Measurements from ENCODE around the gene CHD2.

Gene CHD2

DNA sequence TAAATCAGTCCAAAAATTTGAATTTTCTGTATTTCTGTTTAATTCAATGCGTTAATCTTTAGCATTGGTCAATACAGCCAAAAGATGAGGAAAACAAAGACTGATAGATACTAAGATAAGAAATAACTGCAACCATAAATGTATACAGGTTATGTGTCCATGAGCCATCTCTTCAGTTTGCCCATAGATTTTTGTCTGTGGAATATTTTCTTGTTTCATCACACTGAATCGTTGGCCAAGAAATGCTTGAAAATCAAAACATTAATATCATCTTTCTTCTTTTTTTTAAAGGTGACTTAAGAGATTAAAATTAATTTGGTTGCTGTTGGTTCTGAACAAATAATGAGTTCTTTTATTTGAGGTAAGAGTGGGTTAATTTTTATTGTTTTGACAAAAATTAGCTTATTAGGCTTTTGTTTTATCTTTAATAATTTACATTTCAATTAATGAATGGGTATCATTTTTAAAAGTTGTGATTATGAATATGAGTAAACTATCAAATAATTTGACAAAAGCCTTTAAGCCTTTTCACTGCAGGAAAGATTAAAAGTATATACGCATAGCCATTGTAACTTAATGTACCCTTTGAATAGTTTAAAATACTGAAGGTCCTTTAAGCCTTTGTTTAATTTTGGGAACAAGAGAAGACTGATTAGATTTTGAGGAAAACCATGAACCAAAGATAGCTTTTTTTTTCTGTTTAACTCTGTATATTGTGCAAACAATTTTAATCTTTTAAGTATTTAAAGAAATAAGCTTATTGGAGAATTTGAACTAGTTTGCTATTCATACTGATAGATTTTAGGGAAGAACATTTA lies 14.7 kb upstream of the CHD2 start:
- DNase-seq (ENCODE audit: low read depth): no peak

DNA sequence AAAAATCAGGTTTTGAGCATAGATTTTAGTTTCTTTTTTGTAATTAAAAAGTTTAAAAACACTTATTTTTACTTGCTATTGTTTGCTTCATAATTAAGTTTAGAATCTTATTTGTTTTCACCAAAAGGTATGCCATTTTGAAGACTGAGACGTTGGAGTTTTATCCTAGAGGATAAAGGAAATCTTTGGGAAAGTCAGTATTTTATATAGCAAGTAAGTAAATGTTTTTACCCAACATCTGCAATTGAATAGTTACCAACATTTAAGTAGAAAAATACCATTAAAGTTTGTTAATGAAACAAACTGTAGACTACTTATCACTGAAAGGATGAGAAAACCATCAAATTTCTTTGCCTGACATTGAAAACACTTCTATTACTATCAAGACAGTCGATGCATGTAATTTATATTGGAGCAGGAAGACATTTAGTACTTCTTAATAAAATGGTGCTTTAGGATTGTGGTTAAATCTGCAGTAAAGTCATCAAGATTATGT lies 14.0 kb upstream of the CHD2 start:
- DNase-seq (ENCODE audit: low read depth): no peak

GRCh38 chr15:92886815-92887214 lies 13.3 kb upstream of the CHD2 start:
- DNase-seq (ENCODE audit: low read depth): no peak

GRCh38 chr15:92887869-92888268 lies 12.3 kb upstream of the CHD2 start:
- DNase-seq (ENCODE audit: low read depth): no peak

- DNase-seq (ENCODE audit: low read depth): no peak
These were observed 10.6 kb upstream of the CHD2 start for GRCh38 chr15:92889390-92890107.

DNA sequence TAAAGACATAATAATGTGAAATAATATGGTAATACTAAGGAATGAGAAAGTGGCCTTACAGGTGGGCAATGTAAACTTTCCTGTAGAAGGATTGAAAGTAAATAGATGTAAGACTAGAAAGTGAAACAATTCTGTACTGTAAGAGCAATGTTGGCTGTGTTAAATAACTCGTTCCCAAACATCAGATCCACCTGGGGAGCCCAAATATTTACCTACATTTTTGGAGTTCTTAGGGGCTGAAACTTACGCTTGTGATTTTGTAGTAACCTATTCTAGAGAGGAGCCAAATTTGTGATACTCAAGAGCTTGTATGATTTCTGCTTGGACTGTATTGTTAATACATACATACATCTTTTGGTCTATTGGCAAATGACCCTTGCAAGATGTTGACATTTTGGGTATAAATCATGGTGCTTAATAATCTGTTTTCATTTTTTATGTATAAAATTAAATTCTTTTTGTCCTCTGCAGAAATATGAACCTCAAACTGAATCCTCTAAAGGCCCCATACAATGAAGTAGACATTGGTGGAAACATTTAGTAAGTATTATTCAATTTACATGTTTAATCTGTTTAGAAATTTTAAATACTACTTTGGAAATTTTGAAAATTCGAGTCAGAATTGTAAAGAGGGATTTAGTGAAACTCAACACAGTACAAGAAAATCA lies 8.5 kb upstream of the CHD2 start:
- DNase-seq (ENCODE audit: low read depth): no peak

GRCh38 chr15:92892201-92892555 lies 7.9 kb upstream of the CHD2 start:
- DNase-seq (ENCODE audit: low read depth): no peak

DNA sequence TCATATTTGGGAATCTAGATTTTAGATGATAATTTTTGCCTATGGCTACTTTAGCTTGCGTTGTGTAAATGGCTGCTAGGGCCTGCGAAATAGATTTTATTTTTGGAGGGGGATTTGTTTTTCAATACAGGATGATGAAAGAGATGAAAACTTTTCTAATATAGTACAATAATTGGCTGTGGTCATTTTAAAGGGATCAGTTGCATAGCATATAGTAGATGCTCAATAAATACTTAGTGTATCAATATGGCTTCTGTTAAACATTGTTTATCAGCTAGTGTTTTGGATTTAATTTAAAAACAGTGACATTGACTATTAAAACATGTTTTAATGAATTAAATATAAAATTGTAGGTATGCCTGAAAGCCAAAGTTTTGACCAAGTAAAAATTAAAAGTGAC lies 6.9 kb upstream of the CHD2 start:
- no peak for DNase-seq (ENCODE audit: low read depth)

- no peak for DNase-seq (ENCODE audit: low read depth)
These were observed 3.6 kb upstream of the CHD2 start for GRCh38 chr15:92896561-92896960.

GRCh38 chr15:92897620-92898019 lies 2.5 kb upstream of the CHD2 start:
- no peak for DNase-seq (ENCODE audit: low read depth)

DNA sequence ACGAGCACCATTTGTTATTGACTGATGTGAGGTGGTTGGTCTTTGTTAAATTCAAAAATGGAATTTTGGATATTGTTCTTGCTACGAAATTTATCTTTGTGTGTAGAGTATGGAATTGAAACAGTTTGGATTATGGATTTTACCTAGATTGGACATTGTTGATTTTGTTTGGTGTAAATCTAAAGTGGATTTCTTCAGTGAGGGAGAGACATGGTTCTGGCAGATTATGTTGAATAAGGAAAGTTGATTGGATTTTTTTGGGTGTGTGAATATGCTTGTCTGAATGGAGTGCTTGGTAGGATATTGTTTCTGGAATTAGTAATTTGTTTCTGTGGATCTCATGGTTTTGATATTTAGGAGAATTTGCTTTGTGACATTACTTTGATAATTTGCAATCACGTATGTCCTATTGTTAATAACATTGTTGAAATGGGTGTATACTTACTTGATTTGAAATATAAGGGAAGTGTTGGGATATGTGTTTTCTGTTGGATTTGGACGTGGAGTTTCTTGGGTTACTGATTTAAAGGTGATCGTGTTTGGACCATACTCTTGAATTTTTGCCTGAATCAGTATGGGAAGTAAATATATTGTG lies 1.0 kb upstream of the CHD2 start:
- no peak for DNase-seq (ENCODE audit: low read depth)

GRCh38 chr15:92899601-92899947 lies 550 bp upstream of the CHD2 start:
- DNase-seq (ENCODE audit: low read depth): no peak

DNA sequence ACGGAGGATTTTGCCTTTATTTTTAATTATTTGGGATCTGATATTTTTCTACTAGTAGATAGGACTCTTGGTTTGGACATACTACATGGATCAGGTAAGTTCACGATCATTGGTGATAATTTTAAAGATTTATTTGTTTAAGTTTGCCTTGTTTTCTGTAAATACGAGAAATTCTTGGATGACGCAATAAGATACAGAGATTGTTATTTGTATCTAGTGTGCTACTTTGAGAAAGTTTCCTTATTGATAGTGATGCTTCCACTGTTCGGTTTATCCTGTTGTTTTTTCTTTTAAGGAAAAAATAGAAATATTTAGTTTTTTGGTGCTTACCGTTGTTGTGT lies 577 bp downstream of the CHD2 start:
- no peak for DNase-seq (ENCODE audit: low read depth)

GRCh38 chr15:92901072-92901761 lies 1.1 kb downstream of the CHD2 start:
- DNase-seq (ENCODE audit: low read depth): no peak

DNA sequence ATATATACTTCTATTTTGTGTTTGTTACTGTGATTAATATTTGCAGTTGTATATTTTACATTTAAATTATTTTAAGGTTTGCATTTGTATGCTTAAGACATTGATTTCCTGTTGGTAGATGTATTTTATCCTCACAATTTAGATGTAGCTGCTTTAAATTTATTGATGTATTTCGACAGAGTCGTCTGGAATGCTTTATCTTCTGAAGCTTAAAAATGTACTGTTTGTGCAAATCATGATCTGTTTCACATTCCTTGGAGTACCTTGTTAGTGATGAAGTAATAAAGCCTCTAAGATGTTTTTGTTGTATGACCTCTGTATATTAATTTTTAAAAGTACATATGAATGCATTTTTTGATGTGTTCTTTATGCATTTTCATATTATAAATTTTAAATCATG lies 1.9 kb downstream of the CHD2 start:
- DNase-seq (ENCODE audit: low read depth): no peak

DNA sequence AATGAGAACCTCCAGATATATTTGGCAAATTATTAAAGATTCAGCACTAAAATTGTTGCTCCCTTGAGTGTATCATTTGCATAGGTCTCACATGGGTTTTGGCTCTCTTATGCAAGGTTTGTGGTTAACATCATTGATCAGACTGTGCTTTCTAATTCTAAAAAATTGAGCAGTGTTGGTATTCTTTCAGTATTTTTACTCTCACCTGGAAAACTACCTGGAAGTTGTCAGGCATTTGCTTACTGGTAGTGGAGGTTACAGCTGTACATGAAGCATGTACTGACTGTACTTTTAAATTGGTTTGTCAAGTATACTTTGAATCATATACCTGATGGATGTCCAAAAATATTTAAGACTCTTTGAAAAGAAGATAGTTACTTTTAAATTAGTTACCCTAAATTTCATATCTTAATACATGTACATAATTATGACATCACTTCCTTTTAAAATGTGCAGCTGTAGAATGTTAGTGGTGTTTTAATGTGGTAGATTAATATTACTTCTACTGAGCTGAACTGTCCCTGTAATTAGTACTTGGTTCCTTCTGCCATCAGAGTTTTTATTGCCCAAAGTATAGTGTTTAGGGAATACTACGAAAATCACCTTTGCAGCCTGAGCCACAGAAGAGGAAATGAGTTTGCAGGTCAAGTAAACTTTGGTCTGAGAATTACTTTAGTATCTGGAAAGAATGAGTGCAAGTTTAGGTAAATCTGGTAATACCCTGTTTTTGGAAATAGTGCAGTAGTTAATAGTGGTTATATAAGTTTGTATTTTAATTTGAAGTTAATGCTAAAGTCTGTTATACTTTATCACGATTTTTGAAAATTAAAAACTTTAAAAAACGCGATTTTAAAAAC lies 2.8 kb downstream of the CHD2 start:
- no peak for DNase-seq (ENCODE audit: low read depth)

GRCh38 chr15:92903631-92903965 lies 3.5 kb downstream of the CHD2 start:
- DNase-seq (ENCODE audit: low read depth): no peak

DNA sequence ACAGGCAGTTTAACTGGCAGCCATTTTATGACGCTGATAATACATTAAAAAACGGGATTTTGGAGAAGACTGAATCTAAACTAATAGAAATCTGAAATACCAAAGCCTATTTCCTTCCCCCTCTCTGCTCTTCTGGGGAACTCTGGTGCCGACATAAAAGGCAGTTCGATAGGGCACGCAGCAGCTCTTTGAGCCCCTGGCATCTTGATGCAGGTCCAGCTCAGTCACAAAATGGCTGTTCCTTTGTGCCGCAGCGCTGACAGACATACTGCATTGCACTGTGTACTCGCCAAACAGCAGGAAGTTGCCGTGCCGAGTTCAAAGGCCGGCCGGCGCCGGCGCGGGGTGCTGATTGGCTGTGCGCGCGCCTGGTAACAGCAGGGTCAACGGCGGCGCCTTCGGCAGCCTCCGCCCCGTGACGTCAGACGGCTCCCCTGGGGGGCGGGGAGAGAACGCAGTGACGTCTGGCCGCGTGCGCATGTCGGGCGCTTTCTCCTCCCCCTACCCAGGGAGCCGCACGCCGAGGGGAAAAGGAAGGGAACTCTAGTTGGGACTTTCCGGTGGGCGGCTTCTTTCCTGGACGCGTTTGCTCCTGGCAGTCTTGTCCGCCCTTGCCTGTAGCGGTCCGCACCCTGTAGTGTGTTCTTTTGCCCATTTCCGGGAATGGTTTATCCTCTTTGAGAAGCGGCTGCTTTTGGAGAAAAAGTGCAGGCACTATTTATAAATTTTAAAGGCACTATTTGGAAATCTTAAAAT lies 4.0 kb downstream of the CHD2 start:
- DNase-seq (ENCODE audit: low read depth): peak; percentile 96

- no peak for DNase-seq (ENCODE audit: low read depth)
These were observed 4.8 kb downstream of the CHD2 start for GRCh38 chr15:92904722-92905571.

DNA sequence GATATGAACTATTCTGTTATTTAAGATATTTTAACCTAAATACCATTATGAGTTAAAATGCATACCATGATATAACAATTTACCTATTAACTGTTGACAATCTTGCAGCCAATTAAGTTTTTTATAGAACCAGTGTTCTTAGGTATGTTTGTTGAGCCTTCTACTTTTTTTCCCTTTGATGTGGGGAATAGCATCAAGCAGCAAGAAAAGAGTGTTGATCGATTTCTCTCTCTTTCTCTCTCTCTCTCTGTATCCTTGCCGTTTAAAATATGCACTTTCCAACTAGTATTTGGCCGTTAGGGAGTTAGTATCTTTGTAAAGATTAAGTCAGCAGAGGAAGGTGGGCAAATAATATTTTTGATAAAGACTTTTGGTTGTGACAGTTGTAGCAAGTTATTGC lies 5.9 kb downstream of the CHD2 start:
- DNase-seq (ENCODE audit: low read depth): no peak
